Activated T-helper 1 cell treated with Interleukin-2 at 50 U/mL for 16 hours (primary cell): ENCODE measurements around the gene XYLT1.
"Not testable (repeated sequence)": the region's sequence is repeated elsewhere in the genome, so short reads cannot be mapped to it uniquely, and the experiment has no call there.

ENCODE experiments used
- DNase-seq: peaks from one replicate; pipeline ENCODE4 v3.0.0-alpha.2; 2020; ENCODE audit warnings: low read depth

The XYLT1 gene

DNA sequence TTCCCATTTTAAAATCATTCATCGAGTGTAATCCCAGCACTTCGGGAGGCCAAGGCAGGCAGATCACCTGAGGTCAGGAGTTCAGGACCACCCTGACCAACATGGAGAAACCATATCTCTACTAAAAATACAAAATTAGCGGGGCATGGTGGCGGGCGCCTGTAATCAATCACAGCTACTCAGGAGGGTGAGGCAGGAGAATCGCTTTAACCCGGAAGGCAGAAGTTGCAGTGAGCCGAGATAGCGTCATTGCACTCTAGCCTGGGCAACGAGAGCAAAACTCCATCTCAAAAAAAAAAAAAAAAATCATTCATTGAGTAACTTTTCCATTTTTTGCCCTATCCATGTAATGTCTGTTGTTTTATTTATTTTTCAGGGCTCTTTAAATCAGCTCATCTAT, 135.4 kb downstream of the XYLT1 start:
- DNase-seq: not testable (repeated sequence)

DNA sequence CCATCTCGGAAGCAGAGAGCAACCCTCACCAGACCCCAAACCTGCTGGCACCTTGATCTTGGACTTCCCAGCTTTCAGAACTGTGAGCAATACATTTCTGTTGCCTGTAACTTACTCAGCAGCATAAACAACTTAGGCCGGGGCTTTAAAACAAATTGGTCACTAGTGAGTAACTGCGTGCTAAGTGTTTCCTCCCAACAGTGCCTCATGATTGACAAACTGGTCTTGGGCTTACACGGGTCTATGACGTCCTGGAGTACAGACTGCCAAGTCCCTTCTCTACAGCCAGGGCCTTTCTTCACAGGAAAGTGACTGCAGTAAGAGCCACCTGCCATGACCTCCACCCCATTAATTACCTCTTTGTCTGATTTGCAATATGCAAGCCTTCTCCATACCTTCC, 136.7 kb downstream of the XYLT1 start:
- no peak for DNase-seq

DNA sequence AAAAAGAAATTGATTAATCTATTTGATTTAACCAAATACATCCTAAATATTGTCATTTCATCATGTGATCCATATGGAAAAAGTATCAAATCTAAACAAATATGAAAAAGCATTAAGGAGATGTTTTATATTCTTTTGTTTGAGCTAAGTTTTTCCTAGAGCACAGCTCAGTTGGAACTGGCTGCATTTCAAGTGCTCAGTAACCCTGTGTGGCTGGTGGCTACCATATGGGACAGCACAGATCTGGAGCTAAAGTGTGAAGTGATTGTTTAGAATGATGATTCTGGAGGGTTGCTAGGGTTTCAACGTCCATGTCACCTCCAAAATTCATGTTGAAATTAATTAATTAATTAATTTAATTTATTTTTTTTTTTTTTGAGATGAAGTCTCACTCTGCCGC, 137.5 kb downstream of the XYLT1 start:
- no peak for DNase-seq

DNA sequence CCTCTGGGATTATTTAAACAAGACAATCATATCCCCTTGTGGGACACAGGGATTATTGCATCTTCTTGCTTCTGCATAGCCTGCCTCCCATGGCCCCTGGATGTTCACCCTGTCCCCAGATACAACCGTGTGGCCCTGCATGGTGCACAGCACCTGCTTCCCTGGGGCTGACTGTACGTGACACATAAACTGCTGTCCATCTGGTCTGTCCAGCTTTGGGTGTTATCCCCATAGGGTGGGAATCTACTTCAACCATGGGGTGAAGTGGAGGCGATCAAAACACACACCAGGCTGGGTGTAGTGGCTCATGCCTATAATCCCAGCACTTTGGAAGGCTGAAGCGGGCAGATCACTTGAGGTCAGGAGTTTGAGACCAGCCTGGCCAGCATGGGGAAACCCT, 138.8 kb downstream of the XYLT1 start:
- no peak for DNase-seq

DNA sequence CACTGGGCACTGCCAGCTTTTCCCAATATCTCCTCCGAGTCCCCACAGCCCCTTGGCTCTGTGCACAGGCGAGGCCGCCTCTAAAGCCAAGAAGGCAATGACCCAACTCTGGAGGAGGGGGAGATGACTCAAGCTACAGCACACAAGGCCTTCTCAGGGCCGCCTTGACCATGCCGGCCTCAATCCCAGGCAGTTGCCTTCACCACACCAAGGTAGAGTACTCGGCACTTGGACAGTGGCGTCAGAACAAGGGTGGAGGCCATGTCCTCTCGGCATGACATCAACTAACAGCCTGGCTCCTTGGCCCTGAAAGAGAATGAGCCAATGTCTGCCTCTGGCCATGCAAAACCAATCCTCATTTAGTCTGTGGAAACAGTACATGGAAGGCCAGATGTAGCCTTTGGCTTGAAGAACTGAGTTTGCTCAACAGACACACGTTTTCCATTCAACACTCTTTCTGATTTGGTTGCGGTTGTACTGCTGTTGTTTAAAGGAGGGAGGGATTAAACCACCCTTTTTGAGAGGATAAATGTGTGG, 139.6 kb downstream of the XYLT1 start:
- DNase-seq: no peak

DNA sequence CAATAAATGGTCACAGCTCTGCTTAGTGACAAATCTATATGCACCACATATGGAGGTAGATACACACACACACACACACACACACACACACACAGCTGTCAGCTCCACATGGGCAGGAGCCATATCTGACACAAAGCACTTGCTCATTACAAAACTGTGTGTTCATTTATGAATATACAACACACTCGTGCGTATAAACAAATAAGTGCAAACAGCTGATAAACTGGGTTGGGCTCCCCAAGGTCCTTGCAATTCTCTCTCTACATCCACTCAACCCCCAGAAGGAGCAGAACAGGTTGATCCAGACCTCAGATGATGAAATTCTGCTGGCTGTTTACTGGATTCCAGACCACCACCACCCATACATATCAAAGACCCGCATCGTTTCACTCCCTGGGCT, 140.7 kb downstream of the XYLT1 start:
- no peak for DNase-seq

DNA sequence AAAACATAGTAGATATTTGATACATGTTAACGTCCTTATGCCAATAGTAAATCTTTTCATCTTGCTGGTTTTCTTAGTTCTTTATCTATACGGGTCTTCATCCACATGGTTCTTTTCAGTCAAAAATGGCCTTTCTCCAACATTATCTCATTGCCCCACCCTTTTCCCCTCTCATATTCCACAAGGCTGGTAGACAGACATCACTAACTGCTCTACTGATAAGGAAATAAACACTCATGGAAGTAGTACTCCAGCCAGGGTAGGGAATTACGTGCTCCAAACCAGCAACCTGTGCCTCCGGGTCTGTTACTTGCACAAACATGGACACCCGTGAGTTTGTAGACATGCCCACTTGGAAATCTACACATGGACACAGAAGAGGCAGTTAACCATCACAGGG, 141.4 kb downstream of the XYLT1 start:
- no peak for DNase-seq

DNA sequence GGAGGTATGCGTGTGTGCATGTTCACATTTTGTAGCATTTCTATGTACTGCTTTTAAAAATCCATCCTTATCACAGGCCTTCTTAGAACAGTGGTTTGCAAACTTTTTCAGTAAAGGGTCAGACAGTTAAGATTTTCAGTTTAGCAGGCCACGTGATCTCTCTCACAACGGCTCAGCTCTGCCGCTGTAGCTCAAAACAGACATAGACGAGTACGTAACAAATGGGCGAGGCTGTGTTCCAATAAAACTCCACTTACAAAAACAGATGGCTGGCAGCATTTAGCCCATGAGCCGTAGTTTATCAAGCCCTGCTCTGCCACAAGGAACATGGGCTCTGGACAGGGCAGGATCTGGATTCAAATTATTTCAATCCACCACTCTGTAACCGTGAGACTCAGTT, 141.8 kb downstream of the XYLT1 start:
- DNase-seq: no peak

DNA sequence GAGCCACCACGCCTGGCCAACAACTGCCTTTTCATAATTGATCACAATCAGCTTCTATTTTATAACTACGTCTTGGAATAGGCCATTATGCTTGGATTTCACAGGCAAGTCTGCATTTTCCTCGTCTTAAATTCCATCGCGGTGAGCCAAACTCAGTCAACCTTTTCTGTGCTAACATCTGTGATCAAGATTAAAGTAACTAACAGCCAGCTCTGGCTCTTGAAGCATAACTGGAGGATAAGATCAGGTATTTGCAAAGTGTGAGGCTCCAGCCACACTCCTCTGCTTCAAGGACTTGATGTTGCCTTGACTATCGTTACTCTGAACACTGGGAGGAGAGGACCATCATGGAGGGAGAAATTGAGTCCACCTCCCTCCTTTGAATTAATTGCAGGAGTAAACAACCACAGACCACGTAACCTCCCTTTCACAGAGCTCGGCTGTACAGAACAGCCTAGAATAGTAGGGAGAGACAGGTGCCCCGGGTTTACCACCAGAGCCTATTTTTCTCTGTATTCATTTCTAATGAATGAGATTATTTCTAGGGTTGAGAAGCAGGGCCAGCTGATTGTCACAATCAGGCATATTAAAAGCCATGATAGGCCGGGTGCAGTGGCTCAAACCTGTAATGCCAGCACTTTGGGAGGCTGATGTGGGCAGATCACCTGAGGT, 143.0 kb downstream of the XYLT1 start:
- no peak for DNase-seq

DNA sequence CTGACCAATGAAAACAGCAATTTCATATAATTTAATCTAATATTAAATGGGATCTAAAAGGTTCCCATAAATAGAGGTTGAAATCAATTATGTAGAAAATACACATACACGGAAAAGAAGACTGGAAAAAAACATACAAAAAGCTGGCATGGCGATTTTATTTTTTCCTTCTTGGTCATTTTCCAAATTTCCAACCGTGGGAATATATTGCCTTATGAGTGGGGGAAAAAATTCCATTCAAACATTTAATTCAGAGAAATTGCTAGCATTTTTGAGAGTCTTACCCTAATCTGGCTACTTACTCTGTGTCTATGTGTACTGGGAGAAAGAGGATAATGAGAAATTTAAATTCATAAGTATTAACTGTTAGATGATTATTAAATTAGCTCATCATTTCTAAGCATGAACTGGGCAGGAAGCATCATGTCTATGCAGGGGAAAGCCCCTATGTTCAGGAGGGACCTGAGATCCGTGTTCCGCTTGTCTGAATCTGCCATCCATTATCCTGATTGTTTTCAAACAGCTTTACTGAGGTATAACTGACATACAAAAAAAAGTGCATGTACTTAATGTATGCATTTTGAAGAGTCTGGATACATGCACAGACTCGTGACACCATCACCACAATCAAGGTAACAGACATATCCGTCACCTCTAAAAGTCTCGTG, 145.2 kb downstream of the XYLT1 start:
- DNase-seq: no peak

DNA sequence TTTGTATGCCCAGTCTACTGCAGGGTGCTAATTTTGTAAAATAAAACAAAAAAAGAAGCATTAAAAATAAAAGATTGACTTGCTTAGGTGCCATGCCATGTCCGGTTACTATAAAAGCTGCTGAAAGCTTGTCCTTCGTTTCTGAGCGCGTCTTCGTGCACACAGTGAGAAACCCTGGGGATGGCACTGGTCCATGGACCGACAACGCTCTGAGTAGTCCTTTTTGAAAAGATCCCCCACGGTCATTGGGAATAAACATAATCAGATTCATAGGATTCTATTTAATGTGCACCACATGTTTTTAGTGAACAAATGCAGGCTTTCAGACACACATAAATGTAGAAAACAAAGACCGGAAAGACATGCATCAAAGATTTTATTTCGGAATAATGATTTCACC, 146.3 kb downstream of the XYLT1 start:
- DNase-seq: no peak

DNA sequence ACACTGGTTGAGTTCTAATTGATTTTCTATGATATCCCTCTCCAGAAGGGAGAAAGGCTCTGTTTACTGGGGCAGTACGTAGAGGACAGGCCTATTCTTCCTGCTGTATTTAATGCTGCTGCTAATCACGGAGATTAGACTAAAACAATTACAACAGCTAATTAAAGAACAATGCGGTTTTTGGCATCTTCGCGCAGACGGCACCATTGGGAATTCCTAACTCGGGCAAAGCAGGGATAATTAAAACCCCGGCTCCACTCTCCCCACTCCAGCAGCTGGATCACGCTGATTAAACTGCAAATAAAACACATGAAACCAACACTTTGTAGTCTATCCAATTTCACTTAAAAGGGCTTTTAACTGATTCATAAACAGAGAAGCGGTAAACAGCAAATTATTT, 147.6 kb downstream of the XYLT1 start:
- no peak for DNase-seq

DNA sequence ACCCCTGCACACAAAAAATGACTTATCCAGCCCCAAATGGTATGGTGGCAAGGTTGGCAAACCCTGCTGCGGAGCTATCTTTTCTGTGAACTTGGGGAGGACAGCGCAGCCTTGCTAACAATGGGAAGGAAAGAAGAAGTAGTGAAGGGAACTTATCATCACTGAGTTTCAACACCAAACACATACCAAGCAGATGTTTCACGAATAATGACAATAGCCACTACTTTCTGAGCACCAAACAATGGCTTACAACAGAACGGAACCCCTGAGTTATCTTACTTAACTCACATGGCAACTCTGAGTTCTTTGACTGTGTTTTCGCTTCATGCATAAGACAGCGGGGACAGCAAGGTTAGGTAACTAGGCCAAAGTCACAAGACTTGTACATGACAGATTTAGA, 148.9 kb downstream of the XYLT1 start:
- no peak for DNase-seq

DNA sequence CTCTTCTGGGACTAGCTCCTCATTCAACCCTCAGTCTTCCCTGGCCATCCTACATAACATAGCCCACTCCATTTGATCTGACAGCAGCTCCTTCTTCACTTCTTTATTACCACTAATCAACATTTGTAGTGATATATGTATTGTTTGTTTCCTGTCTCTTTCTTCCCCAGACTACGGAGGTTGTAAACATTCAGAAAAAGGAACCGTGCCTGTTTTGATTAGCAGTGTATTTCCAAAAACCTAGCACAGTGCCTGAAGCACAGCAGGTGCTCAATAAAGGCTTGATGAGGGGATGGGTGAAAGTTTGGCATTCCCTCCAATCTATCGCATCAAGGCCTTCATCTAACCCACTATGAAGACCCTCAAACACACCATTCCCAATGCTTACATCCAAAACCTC, 150.8 kb downstream of the XYLT1 start:
- no peak for DNase-seq

DNA sequence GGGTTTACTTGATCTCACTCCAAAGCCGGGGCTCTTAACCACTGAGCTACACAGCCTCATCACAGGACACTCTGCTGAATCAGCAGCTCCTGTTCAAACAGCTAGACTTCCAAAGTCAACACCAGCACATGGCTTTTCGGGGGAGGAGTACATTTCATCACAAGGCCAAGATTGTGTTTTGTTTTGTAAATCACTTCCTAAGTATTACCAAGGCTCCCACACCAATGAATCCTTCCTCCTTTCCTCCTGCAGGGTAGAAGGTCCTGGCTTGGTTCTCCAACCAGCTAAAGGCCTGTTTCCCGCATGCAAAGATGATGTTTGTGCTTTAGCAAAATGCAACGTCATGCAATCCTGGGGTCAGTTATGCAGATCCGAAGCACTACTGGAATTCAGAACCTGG, 152.5 kb downstream of the XYLT1 start:
- DNase-seq: no peak

DNA sequence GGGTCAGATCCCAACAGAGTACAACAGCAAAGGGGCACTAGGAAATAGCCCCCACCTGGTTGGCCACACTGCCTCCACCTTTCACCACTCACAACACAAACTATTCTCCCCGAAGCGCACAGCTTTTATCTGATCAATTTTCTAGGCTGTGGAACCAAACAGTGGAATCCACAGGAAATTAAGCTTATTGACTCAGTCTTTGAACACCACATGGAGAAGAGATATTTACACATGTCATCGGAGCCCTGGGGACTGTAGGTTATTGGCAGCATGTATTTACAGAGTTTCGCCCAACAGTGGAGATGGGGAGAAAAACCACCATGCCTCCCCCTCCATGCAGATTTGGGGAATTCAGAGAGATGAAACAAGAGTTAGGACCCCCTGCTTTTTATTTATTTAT, 154.8 kb downstream of the XYLT1 start:
- no peak for DNase-seq

DNA sequence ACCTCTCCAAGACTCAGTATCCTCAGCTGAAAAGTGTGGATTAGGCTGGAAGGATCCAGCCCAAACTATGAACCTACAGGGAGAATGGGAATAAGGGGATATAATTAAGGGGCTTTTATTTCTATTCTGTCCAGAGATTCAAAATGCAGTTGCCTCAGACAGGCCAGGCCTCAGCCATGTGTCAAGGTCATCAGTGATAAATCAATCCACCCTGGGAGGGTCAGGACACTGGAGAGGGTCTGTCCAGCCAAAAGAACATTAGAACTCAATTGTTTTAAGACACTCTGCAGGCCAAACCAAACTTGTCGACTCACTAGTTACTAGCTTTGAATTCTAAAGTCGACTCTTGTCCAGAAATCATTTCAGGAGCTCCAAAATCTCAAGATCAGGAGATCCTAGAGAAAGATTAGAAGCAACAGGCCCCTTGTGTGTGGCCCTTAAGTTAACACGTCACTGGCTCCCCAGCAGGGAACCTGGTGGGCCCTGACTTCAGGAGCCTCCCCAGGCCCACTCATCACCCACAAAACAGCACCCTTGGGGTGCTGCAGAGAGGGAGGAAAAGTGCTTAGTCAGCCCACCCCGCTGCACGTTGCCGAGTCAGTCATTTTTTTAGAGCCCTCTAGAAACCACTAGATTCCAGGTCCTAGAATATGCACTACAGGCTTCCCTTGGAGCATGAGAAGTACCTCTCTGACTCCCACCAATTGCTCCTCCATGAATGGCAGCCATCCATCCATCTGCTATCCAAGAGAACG, 156.8 kb downstream of the XYLT1 start:
- no peak for DNase-seq

DNA sequence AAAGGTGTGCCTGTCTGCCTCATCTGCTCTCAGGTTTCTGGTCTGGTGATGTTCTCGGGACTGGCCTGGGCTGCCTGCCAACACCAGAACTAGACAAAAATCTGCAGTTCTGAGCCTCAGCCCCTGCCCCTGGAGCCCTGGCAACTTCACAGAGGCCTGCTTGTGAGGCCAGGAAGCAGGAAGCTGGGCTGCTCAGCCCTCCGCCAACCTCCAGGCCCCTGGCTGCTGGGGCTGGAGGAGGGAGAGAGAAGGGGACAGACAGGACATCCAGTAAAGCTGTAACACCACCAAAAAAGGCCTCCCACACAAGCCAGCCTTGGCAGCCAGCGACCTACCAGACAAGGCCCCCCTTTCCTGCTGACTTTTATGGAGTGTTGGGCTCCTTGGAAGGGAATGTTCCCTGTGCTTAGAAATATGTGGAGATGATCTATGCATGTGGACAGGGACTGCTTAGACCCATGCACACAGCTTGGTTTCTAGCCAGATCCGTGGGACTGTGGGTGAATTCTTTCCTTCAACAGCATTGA, 157.6 kb downstream of the XYLT1 start:
- DNase-seq: no peak

DNA sequence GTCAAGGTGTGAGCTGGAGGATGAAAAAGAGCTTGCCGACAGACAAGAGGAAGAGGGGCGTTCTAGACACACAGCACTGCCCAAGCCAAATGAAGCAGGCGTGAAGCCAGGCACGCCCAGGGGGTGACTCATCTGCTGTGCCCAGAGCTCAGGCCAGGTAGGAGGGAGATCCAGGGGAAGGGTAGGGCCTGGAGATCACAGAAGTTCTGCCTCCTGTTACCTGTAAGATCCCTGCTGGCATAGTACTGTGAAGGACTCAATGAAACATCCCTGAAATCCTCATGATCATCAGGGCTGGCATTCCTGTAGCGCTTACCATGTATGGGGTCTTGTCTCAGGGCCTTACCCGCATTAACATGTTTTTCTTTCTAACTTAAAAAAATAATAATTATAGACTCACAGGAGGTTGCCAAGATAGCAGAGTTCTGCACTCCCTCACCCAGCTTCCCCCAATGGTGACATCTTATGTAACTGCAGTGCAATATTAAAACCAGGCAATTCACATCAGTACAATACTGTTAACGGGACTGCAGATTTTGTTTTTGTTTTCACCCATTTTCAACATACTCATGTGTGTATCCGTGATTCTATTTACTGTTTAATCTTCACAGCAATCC, 158.6 kb downstream of the XYLT1 start:
- no peak for DNase-seq

DNA sequence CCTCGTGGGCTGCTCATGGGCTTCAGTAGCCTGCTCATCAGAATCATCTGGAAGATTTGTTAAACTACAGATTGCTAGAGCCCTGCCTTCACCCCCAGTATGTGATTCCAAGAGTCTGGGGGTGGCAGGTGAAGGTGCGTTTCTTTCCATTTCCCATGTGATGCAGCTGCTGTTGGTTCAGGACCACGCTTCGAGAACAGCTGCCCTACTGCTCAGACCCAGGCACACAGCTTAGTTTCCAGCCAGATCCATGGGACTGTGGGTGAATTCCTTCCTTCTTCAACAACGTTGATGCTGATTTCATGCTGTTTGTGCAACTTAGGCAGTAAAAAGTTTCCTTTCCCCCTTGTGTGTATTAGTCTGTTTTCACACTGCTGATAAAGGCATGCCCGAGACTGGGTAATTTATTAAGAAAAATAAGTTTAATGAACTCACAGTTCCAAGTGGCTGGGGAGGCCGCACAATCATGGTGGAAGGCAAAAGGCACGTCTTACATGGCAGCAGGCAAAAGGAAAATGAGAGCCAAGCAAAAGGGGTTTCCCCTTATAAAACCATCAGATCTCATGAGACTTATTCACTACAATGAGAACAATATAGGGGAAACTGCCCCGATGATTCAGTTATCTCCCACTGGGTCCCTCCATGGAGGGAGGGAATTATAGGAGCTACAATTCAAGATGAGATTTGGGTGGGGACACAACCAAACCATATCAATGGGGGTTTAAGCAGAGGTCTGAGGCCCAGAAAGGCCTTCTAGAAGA, 159.2 kb downstream of the XYLT1 start:
- no peak for DNase-seq

DNA sequence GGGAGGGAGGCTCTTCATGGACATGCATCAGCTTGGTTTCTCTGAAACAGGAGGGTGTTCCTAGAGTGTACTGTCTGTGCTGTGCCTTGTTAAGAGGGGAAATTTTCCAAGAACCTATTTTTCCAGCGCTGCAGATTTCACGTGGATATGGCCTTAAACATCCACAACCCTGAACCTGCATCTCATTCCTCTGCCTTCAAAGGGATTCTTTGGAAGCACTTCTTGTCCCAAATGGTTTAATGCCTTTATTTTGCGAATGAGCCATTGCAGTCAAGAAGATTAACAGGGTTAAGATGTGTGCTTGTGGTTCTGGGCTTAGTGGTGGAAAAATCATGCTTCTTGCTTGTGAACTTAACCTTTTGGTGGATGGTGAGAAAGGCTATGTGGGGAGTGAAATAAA, 161.2 kb downstream of the XYLT1 start:
- DNase-seq: no peak

DNA sequence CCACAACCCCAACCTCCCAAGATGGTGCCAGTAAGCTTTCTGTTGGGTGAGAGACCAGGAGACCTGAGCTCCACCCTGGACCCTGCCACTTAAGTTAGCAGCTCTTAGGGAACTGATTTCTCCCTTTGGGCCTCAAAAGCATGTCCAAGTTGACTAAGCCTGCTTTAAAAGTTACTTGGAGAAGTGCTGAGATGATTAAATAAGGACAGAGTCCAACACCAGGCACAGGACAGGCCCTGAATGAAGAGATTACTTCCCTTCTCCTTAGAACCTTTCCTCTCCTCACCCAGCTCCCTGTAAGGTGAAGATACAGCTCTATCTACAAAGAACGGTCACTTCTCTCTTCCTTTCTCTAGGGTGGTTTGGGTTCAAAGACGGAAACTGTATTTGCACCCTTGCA, 162.6 kb downstream of the XYLT1 start:
- DNase-seq: no peak
